HG03571 (cell line): ENCODE measurements around the gene MGLL.

ENCODE experiments used
- ATAC-seq: cut with Tn5 transposase; IDR thresholded peaks from one replicate; pipeline ENCODE4 v1.9.1; 2021; ENCODE audit not compliant: unreplicated experiment

The MGLL gene

GRCh38 chr3:127790882-127791183 is 31.5 kb downstream of the MGLL start:
- ATAC-seq = no peak

GRCh38 chr3:127789990-127790881 is 32.1 kb downstream of the MGLL start:
- ATAC-seq = no peak

- no peak for ATAC-seq
Measured at GRCh38 chr3:127789051-127789450, 33.3 kb downstream of the MGLL start.

DNA sequence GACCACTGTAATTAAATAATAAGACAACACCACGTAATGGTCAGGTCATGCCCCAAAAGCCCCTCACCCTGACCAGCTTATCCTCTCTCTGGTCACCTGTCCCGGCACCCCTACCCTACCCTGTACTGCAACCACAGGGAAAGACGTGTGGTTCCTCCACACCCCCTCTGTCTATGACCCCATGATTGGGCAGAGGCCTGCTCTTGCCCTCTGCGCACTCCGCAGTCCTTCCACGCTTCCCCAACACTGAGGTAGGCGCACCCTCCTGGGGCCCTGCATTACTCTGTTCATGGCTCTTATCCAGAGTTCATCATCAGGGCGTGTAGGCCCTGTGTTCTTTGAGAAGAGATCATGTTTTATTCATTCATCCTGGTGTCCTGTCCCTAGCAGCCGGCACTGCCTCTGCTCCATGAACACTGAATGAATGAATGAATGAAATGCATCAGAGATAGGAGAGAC is 33.8 kb downstream of the MGLL start:
- no peak for ATAC-seq

DNA sequence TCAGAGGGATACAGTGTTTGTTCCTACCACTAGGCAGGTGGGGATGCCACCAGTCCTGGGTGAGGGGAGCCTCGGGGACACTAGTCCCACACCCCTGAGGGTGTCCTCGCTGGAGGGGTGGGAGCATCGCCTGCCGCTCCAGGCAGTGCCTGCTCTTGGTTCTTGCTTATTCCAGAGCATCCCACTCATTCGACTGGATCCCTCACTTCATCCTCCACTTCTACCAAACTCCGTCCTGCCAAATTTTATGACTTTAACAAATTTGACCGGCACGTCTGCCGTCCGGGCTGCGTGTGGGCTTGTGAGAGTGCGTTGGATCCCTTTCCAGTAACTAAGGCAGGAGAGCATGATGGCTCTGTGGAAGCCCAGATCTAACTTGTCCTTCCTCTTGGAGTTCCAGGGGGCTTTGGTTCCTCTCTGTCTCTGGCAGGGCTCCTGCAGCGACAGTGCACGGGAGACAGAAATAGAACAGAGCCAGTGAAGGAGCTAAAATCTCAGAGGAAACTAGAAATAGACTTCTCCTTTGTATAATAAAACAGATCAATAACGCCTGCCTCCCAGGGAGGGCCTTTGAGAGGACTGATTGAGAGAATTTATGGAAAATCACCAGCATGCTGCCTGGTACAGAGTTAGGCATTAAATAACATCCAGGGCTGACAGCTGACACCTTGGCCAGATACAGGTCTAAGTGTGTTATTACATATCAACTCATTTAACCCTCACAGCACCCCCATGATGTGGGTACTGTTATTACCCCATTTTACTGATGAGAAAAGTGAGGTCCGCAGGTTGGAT is 34.5 kb downstream of the MGLL start:
- no peak for ATAC-seq

GRCh38 chr3:127787071-127787490 is 35.2 kb downstream of the MGLL start:
- ATAC-seq = no peak

DNA sequence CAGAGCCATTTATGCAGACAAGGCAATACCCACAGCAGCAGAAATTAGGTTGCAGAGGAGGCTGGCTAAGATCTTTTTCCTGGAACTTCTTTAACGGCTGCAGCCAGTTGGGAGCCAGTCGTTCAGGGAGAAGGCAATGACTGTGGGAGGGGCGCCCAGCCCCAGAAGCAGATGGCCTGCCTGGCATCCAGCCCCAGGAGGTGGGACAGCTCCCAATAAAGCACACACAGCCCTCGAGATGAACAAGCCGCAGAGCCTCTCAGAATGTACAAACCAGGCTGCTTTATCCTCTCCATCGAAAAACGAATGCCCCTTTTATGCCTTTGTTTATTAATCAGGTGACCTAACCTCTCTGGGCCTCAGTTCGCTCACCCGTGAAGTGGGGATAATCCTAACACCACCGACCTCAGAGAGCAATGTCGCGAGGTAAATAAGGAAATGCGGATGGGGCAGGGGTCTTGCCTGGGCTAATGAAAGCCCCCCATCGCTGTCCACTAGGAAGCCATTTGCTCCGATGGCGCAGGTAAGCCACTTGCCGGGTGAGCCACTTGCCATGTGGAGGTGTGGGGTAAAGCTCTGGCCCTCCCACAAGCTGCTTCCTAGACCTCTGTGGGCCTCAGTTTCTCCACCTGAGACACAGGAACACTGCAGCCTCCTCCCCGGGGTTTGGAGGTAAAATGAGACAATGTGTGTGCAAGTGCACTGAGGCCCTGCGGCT is 35.8 kb downstream of the MGLL start:
- no peak for ATAC-seq

- no peak for ATAC-seq
Measured at GRCh38 chr3:127785711-127786265, 36.5 kb downstream of the MGLL start.

DNA sequence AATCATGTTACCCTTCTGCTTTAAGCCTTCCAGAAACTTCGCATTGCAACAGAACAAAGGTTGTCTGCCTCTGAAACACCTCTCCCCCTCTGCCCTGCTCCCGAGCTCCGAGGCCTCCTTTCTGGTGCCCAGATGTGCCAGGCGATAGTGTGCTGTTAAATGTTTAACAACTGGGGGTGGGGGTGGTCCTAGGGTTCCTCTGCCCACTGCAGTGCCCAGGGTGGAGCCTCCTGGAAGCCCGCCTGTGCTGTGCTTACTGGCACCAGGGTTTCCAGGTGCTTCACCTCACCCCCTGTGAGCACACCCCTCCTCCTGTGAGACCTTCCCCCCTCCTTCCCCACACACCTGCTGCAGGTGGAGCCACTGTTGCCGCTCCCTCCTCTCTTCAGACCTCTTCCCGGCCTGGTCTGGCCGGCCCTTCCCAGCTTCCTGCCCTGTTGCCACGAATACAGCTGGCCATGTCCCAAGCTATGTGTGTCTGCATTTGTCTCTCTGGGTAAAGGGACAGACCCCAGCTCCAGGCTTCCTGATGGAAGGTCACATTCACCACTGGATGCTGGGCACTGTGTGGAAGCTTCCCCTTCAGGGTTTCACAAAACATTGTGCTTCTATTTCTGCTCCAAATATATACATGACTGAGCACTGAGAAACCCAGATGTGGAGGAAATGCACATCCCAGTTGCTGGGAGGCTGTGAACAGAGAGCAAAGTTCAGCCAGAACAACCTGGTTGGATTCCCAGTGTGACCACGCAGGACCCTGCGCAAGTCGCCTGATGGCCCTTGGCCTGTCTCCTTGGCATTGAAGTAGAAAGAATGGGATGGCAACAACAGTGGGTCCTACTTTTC is 37.2 kb downstream of the MGLL start:
- no peak for ATAC-seq

- ATAC-seq = no peak
Measured at GRCh38 chr3:127784283-127784682, 38.0 kb downstream of the MGLL start.

GRCh38 chr3:127783642-127784160 is 38.6 kb downstream of the MGLL start:
- no peak for ATAC-seq

DNA sequence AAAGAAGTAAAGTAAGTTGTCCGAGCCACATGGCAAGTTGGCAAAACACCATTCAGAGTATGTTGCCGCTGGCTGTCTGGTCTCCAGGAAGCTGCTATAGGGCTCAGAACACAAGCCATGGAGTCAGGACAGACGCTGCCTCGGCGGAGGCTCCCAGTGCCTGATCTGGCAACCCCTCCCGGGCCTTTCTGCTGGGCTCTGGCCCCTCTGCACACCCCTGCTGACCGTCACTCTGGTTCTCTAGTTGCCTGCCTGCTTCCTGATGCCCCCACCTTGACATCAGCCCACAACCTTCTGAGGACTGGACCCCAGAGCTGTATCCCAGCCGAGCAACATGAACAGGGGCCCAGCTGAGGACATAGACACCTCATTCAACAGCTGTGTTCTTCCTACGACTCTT is 39.1 kb downstream of the MGLL start:
- no peak for ATAC-seq

GRCh38 chr3:127781411-127782001 is 40.8 kb downstream of the MGLL start:
- ATAC-seq = no peak

DNA sequence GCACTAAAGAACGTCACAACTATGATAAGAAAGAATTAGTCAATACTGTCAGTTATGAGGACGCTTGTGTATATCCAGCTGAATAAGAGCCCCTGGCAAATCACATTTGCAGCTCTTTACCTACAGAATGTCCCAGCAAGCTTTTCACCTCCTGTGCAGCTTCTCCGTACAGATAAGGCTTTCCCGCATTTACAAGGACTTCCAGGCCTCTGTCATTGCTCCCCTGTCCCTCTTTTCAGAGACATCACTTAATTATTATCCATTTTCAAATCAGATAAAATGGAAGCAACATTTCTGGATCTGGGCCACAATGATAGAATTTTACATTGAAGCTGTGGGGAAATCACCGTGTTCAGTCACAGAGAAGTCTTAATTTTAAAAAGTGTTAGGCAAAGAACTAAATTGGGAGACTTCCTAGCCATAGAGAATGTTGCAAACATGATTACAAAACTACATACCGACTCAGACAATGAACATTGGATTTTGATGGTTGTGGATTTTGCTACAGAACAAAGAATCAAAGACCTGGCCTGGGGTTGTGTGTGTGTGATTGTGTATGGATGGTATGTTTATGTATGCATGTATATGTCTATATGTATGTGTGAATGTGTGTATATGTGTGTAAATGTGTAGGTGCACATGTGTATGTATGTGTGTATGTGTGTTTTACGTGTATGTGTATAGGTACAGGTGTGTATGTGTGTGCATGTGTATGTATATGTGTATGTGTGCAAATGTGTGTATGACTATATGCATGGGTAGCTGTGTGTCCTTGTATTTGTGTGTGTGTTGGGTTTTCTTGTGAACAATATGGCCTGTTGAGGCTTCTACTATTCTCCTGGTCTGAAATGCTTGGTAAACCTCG is 41.5 kb downstream of the MGLL start:
- ATAC-seq = no peak

DNA sequence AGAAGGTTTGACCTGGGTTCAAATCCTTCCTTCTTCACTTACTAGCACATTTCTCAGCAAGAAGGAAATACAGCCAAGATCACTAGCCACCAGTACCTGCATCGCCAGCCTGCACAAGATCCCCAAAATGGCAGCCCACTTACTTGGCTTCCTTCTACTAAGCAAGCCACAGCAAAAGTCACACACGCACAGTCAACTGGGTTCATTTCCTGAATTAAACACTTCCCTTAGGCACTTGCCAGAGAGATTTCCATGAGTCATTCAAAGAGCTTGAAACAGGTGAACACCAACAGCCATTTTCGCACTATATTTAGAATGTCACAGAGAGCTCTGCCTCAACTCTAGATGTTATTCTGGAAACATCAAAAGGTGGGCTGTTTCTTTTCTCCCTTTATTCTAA is 42.6 kb downstream of the MGLL start:
- ATAC-seq = no peak

DNA sequence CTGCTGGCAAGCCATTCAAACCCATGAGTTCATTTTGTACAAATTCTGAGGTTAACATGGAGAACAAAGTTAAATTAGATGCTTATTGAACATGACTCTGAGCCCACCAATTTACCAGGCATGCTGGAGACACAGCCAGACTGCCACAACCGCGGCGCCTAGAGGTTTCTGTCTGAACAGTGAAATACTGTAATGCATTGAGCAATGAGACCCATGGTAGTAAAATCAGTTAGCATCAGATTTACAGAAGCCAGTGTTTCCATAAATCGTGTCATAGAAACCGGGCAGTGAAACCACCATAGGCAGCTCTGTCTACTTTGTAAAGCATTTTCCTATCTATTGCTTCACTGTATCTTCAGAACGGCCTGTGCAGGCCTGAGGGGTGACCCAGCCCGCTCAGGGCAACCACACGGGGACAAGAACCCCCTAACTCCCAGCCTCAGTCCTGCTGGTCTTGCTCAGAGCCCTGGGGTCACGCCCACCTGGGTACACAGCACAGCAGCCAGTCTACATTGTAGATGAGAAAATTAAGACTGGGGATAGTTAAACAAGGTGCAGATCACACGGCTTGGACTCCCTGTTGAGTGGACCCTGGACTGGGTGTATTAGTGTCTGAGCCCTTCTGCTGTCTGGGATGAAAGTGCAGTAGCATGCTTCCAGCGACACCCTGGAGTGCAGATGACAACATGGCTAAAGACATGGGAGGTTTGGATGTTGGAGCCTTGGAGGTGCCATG is 44.2 kb downstream of the MGLL start:
- no peak for ATAC-seq

DNA sequence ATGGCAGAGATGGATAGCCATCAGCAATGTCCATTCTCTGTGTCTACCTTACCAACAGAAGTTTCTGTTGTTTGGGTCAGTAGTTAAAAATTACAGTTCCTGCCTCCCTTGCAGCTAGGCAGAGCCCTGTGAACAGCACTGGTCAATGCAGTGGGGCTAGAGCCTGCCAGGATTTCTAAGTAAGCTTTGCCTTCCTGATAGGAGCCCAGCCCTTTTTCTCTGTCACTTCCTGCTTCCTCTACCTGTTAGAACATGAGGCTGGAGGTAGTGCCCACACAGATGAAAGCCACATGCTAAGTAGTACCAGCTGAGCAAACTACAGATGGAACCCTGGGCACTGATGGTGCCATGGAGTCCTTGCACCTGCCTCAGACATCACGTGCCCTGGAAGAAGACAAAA is 45.0 kb downstream of the MGLL start:
- no peak for ATAC-seq

DNA sequence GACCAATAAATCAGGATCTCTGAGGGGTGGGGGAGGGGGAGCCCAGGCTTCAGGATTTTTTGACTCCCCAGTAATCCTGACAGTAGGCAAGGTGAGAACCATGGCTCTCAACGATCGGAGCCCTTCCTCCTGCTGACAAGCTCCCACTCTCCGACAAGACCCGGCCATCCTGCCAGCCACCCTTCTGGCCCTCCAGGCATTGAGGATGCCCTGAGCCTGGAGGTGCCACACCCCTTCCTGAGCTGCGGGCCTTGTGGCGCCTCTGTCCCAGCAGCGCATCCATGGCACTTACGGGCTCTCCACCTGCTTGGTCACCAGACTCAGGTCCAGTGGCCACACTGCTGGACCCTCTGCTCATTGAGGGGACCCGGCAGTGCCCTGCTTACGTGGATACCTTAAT is 46.0 kb downstream of the MGLL start:
- ATAC-seq = no peak
